RPMI7951 (cell line): ENCODE data around the gene ELL2. TPM values are rescaled to one million over a fixed set of nuclear protein-coding genes. Genes with fewer than 3 reads are reported as not detected.
"Not testable (repeated sequence)": the region's sequence is repeated elsewhere in the genome, so short reads cannot be mapped to it uniquely, and the experiment has no call there.

Experiments
- DNase-seq: peaks from one replicate; pipeline ENCODE4 v3.0.0-alpha.2; 2012; ENCODE audit warnings: low read depth
- total RNA-seq: library from RNA; depleted of rRNA; stranded (reverse); fragments of >200 nt; shearing (Covaris generic); gene quantifications from 2 replicates; pipeline ENCODE4 v1.2.3, GENCODE V29; 2014

ELL2 gene
- total RNA-seq, 1 experiment from 2014 or later: 19.8 TPM

GRCh38 chr5:95883185-95884016 is 78.2 kb downstream of the ELL2 start:
- no peak for DNase-seq

- no peak for DNase-seq
These were observed 79.8 kb downstream of the ELL2 start for GRCh38 chr5:95881833-95882232.

GRCh38 chr5:95880081-95880926 is 81.3 kb downstream of the ELL2 start:
- no peak for DNase-seq

- no peak for DNase-seq
These were observed 82.0 kb downstream of the ELL2 start for GRCh38 chr5:95879661-95880060.

- no peak for DNase-seq
These were observed 83.0 kb downstream of the ELL2 start for GRCh38 chr5:95878417-95879323.

GRCh38 chr5:95876782-95877181 is 84.9 kb downstream of the ELL2 start:
- no peak for DNase-seq

- DNase-seq: no peak
These were observed 87.4 kb downstream of the ELL2 start for GRCh38 chr5:95874246-95874645.

GRCh38 chr5:95873351-95873750 is 88.3 kb downstream of the ELL2 start:
- no peak for DNase-seq

GRCh38 chr5:95872346-95873268 is 89.0 kb downstream of the ELL2 start:
- DNase-seq: no peak

GRCh38 chr5:95871146-95871806 is 90.4 kb downstream of the ELL2 start:
- DNase-seq: no peak

GRCh38 chr5:95870105-95870672 is 91.5 kb downstream of the ELL2 start:
- DNase-seq: no peak

- DNase-seq: not testable (repeated sequence)
These were observed 92.3 kb downstream of the ELL2 start for GRCh38 chr5:95869173-95869855.

- no peak for DNase-seq
These were observed 93.5 kb downstream of the ELL2 start for GRCh38 chr5:95868136-95868535.

- DNase-seq: no peak
These were observed 95.1 kb downstream of the ELL2 start for GRCh38 chr5:95866435-95867040.

GRCh38 chr5:95864944-95865504 is 96.6 kb downstream of the ELL2 start:
- no peak for DNase-seq

GRCh38 chr5:95864456-95864855 is 97.2 kb downstream of the ELL2 start:
- no peak for DNase-seq

- no peak for DNase-seq
These were observed 98.3 kb downstream of the ELL2 start for GRCh38 chr5:95863383-95863757.

- DNase-seq: peak; percentile 73
These were observed 98.8 kb downstream of the ELL2 start for GRCh38 chr5:95862671-95863382.
